GM18951 (cell line): ENCODE measurements around the gene BAZ2B.
A peak's percentile ranks its signal among the peaks of the same experiment; 100 is the strongest.

ENCODE experiments used
- POLR2A ChIP-seq: IDR thresholded peaks from 4 replicates; pipeline ENCODE4 v1.6.1; 2011; ENCODE audit warnings: mild to moderate bottlenecking; ENCODE audit not compliant: insufficient read length, insufficient read depth; ENCODE audit errors: extremely low read depth
- in situ Hi-C: fragments of 300-500 bp; cut with MboI; formaldehyde crosslinking; loops from one replicate; pipeline ENCODE4 v1.12.0; 2022; ENCODE audit warnings: low sequenced_read_pairs, mixed read lengths, inconsistent platforms; ENCODE audit not compliant: unreplicated experiment

The BAZ2B gene

DNA sequence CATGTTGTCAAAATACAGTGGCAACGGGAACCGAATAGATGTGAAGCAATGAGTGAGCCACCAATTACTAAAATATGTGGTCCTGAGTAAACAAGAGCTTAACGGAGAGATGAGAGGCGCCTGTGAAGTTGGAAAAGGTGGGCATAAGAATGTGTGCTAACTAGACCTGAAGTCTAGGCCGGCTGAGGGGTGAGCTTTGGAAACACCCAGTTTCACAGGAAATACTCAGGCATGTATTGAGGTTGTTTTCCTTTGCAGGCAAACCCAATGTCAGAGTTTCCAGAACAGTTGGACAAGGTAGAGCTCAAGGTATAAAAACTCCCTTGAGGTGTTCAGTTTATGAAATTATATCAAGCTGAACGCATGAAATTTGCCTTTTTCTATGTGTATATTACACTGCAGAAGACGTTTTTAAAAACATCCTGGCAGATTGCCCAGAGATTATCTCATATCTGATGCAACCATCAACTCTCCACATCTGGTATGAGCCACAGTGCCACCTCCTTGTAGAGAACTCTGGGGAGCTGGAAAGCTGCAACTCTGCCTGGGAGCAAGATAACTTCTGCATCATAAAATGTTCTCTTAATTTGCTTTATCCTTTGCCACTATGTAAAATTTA lies 325.9 kb downstream of the BAZ2B start:
- TF ChIP-seq POLR2A, result no peak
- in situ Hi-C loops, result no loop called here

DNA sequence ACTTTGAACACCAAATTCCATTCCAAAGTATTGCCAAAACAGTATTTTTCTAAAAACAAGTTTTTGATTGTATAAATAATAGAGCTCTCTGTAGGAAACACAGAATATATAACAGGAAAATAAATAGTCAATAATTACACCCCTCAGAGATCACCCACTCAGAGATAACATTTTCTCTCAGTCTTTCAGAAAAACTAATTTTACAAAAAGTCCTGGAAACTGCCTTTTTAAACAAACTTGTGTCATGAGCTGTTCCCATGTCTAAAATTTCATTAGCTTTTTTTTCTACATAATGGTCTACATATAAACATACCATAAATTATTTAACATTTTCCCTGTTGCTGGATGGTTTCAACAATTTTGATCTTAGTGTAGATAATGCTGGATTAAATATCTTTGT lies 328.6 kb downstream of the BAZ2B start:
- in situ Hi-C loops, result no loop called here
- TF ChIP-seq POLR2A, result no peak

DNA sequence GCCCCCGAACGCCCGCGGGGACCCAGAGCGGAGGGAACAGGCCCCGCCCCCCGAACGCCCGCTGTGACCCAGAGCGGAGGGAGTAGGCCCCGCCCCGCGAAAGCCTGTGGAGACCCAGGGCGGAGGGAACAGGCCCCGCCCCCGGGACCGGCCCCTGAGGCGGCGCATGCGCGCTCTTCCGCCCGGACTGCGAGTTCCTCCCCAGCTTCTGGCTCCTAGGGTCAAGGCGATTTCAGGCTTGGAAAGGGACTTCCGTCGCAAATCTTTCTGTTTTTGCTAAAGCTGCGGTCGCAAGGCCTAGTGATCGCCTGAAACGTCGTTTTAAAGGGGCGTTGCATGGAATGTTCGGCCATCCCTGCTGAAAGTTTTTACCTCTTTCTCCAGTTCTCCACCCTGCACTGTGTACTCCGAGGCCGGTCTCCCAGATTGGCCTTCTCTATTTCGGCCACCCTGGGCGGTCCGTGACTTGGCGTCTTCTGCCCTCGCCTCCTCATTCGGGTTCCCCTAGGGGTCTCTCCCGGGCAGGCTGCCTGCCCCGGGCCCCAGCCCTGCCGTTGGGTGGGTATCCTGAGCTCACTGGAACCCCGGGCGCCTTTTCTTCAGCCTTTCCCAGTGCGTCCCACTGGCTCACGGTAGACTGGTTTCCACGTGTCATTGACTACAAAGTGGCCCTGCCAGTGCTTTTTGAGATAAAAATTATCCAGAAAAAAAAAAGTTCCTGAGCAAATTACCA lies 329.5 kb downstream of the BAZ2B start:
- in situ Hi-C loops, result no loop called here
- peak; percentile 79 for TF ChIP-seq POLR2A

DNA sequence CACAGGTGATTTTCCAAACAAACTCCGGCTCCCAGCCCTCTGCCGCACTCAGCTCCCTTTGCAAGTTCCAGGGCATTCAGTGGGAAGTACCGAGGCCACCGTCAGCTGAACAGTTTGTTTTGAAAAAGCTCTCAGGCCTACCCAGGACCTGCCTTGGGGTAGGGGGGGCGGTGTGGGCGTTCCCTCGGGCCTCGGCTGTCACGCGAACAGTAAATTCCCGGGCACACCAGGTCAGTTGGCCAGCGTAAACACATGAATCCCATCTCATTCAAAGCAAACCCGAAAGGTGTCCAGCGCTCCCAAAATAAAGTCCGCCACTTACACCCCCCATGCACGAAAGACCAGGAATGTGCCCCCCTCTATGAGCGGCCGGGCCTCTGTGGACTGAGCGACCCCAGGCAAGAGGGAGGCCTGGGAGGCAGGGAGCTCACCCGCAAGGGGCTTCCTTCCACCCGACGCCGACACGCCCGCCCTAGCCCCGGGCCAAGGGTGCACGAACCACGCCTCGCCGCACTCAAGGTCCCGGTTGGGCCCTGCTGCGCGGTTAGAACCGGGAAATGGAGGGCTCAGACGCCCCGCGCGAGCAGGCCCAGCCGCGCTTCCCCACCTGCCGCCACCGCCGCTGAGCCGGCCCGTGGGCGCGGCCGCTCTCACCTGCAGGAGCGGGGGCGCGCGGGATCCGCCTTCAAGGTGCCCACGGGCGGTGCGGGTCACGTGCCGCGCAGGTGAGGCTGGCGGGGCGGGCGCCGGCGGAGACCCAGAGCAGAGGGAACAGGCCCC lies 330.2 kb downstream of the BAZ2B start, which contains the start of gene WDSUB1:
Gene WDSUB1 (minus strand): TSS at position 775 of the 780 bp plus-strand sequence. CDS start 3,634 bp downstream, outside the sequence.
- no peak for TF ChIP-seq POLR2A
- in situ Hi-C loops, result no loop called here

DNA sequence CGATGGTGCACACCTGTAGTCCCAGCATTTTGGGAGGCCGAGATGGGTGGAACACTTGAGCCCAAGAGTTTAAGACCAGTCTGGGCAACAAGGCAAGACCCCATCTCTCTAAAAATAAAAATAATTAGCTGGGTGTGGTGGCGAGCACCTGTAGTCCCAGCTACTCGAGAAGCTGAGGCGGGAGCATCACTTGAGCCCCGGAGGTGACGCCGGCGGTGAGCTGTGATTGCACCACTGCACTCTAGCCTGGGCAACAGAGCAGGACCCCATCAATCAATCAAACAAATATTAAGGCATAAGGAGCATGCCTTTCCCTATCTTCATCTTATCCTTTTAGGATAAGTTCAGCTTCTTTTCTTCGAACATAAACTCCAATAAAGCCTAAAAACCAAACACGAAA lies 330.9 kb downstream of the BAZ2B start:
- in situ Hi-C loops, result no loop called here
- TF ChIP-seq POLR2A, result no peak

DNA sequence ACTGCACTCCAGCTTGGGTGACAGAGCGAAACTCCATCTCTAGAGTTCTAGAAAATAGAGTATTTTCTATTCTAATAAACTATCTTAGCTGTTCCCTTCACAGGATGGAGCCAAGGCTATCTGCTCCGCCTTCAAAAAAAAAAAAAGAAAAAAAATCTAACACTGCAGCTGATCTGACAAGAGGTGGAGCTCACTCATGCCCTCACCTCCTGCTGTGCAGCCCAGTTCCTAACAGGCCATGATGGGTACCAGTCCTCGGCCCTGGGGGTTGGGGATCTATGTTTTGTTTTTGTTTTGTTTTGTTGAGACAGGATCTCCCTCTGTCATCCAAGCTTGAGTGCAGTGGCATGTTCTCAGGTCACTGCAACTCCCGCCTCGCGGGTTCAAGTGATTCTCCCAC lies 332.8 kb downstream of the BAZ2B start:
- no peak for TF ChIP-seq POLR2A
- in situ Hi-C loops, result no loop called here

DNA sequence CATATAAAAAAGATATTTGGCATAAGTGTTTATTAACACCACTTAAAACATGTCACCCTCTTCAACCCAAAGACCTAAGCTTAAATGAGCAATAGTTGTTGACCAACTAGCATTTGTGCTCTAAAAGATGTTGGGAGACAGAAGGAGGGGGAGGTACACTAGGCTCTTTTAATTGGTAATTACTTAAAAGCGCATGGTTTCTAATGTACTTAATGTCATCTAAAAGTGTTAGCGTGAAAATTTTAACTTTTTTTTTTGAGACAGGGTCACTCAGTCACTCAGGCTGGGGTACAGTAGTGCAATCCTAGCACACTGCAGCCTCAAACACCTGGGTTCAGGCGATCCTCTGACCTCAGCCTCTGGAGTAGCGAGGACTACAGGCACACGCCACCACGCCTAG lies 335.3 kb downstream of the BAZ2B start:
- in situ Hi-C loops, result no loop called here
- TF ChIP-seq POLR2A, result no peak

DNA sequence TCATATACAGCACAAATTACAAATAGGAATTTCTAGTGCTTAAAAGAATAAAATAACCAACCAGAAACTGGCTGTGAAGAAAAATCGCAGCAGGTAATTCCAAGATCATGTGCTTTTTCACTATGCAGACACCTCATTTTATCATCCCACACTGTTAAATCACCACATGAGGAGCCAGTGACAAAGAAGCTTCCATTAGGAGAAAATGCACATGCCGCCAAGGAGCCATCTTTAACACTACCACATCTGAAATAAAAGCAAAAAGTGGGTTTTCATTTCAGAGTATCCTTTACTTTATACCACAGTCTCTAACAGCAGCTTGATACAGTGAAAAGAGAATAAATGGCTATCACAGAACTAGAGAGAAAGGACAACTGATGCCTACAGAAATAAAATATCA lies 336.6 kb downstream of the BAZ2B start:
- no peak for TF ChIP-seq POLR2A
- in situ Hi-C loops, result no loop called here

DNA sequence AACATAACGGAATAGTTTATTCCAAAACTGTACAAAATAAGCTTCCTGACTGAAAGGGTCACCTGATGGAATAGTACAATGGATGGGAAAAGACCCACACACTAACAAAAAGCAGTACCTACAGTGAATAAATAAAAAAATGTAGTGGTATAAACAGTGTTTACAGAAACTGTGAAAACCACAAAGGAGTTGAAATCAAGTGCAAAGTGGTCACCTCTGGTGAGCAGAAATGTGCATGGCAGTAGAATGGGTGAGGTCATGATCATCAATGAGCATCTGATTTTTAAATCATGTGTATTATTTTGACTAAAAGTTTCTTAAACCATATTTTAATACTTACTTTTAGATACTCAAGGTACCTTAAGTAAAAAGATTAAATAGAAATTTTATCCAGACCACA lies 341.2 kb downstream of the BAZ2B start:
- in situ Hi-C loops, result no loop called here
- TF ChIP-seq POLR2A, result no peak

DNA sequence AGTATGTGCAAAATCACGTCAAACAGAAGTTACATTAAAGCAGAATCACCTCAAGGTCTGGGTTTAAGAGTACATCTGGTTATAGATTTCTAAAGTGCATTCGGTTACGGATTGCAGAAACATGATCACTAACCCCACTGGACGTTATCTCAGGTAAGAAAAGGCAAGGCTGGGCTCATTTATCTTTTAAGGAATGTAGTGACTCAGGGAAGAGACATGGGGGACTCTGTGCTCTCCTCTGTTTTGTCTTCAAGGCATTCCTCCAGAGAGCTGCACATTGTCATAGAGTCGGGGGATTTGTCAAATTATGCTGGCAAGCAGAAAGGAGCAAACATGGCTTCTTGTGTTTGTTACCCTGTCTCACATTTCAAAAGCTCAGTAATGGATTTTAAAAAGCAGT lies 344.2 kb downstream of the BAZ2B start:
- in situ Hi-C loops, result no loop called here
- no peak for TF ChIP-seq POLR2A

DNA sequence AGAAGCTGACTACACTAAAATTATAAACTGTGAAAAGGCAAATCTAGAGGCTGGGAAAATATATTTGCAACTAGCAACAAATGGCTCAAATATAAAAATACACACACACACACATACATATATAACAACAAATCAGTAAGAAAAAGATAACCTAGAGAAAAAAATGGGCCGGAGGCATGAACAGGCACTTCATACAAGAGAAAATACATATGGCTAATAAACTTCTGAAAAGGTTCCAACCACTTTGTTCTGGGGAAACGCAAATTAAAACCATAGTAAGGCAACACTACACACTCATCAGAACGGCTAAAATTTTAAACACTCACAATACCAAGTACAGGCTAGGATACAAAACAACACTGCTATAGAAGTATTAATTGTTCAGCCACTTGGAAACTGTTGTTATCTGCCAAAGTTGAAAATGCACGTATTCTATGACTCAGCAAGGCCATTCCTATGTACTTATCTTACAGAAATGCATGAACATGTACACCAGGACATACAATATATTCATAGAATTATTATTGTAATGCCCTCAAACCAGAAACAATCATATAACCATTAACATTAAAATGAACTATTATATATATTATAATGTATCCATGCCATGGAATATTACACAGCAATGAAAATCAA lies 345.5 kb downstream of the BAZ2B start:
- in situ Hi-C loops, result no loop called here
- no peak for TF ChIP-seq POLR2A
